HepG2 (cell line): ENCODE data around the gene PPM1M. TPM values are rescaled to one million over a fixed set of nuclear protein-coding genes. Genes with fewer than 3 reads are reported as not detected.

Source experiments
- BCL6 ChIP-seq: IDR thresholded peaks from 2 replicates; pipeline ENCODE4 v1.6.1; 2016; ENCODE audit warnings: missing genetic modification reagents, missing compliant biosample characterization
- ETV5 ChIP-seq: IDR thresholded peaks from 2 replicates; pipeline ENCODE4 v1.6.1; 2018; ENCODE audit warnings: missing biosample characterization, missing genetic modification reagents, inconsistent platforms, borderline replicate concordance
- FOXK2 ChIP-seq: fragments of 450-650 bp; IDR thresholded peaks from 2 replicates; pipeline ENCODE4 v1.6.1; 2016
- GABPB1 ChIP-seq: IDR thresholded peaks from 2 replicates; pipeline ENCODE4 v1.6.1; 2016; ENCODE audit warnings: mild to moderate bottlenecking, missing genetic modification reagents, moderate library complexity, missing compliant biosample characterization
- HES4 ChIP-seq: sonication (generic); formaldehyde crosslinking; IDR thresholded peaks from 2 replicates; pipeline ENCODE4 v1.9.0; 2021; ENCODE audit warnings: mild to moderate bottlenecking, missing genetic modification reagents, borderline replicate concordance
- MEIS1 ChIP-seq: sonication (generic); formaldehyde crosslinking; IDR thresholded peaks from 2 replicates; pipeline ENCODE4 v1.9.0; 2021; ENCODE audit warnings: mild to moderate bottlenecking, missing genetic modification reagents, moderate library complexity, borderline replicate concordance
- NFE2L2 ChIP-seq: fragments of 150-350 bp; IDR thresholded peaks from 2 replicates; pipeline ENCODE4 v1.6.1; 2014; ENCODE audit warnings: low read length
- PITX1 ChIP-seq: sonication (generic); formaldehyde crosslinking; IDR thresholded peaks from 2 replicates; pipeline ENCODE4 v1.5.1; 2020; ENCODE audit warnings: mild to moderate bottlenecking, missing genetic modification reagents
- RERE ChIP-seq: IDR thresholded peaks from 2 replicates; pipeline ENCODE4 v1.6.1; 2016; ENCODE audit warnings: low read depth, missing genetic modification reagents, missing compliant biosample characterization
- REXO4 ChIP-seq: sonication (generic); formaldehyde crosslinking; IDR thresholded peaks from 2 replicates; pipeline ENCODE4 v1.8.0; 2022; ENCODE audit warnings: missing genetic modification reagents, mild to moderate bottlenecking, borderline replicate concordance
- SP4 ChIP-seq: sonication (generic); formaldehyde crosslinking; IDR thresholded peaks from 2 replicates; pipeline ENCODE4 v1.8.1; 2023; ENCODE audit warnings: mild to moderate bottlenecking, missing genetic modification reagents
- SRSF9 ChIP-seq: fragments of 200-400 bp; formaldehyde crosslinking; IDR thresholded peaks from 2 replicates; pipeline ENCODE4 v1.6.1; 2018; ENCODE audit warnings: borderline replicate concordance, mild to moderate bottlenecking, low read depth, low read length; ENCODE audit not compliant: insufficient read depth, poor library complexity, severe bottlenecking
- ZNF543 ChIP-seq: sonication (generic); formaldehyde crosslinking; IDR thresholded peaks from 2 replicates; pipeline ENCODE4 v1.4.0; 2020; ENCODE audit warnings: mild to moderate bottlenecking, missing genetic modification reagents
- ZNF570 ChIP-seq: sonication (generic); formaldehyde crosslinking; IDR thresholded peaks from 2 replicates; pipeline ENCODE4 v1.4.0; 2020; ENCODE audit warnings: mild to moderate bottlenecking, missing genetic modification reagents, borderline replicate concordance
- ZNF746 ChIP-seq: sonication (generic); formaldehyde crosslinking; IDR thresholded peaks from 2 replicates; pipeline ENCODE4 v1.8.0; 2022; ENCODE audit warnings: mild to moderate bottlenecking, missing genetic modification reagents
- polyA plus RNA-seq, 8 experiments: library from polyadenylated mRNA; depleted of rRNA in 3 of 8; stranded (reverse) in 7 of 8; unstranded in 1 of 8; fragments of >200 nt; fragmentation: Illumina TruSeq in 4 of 8; extraction: Trizol in 4 of 8; gene quantifications; 2 replicates each; pipeline versions ENCODE4 v1.2.1 to v1.2.3, GENCODE V29; 2011 to 2016; ENCODE audit warnings: low read depth in 4 of 8, missing spikeins in 1 of 8, mixed read lengths in 1 of 8; ENCODE audit not compliant: insufficient read depth in 1 of 8
- total RNA-seq, 5 experiments: library from RNA; depleted of rRNA; stranded (reverse); fragments of >200 nt; fragmentation: Illumina TruSeq; extraction: Trizol; gene quantifications; 2 replicates each; pipeline ENCODE4 v1.2.3, GENCODE V29; 2016; ENCODE audit warnings: low read depth in 1 of 5
- TF ChIP-seq, protein P1 (sequence below): sonication (generic); formaldehyde crosslinking; IDR thresholded peaks from 2 replicates; pipeline ENCODE4 v1.5.0; 2020; ENCODE audit warnings: mild to moderate bottlenecking, low read depth, missing genetic modification reagents, borderline replicate concordance
- TF ChIP-seq, protein P2 (sequence below): sonication (generic); formaldehyde crosslinking; IDR thresholded peaks from 2 replicates; pipeline ENCODE4 v1.5.0; 2020; ENCODE audit warnings: mild to moderate bottlenecking, missing genetic modification reagents
- TF ChIP-seq, protein P3 (sequence below): sonication (generic); formaldehyde crosslinking; IDR thresholded peaks from 2 replicates; pipeline ENCODE4 v1.8.0; 2022; ENCODE audit warnings: missing genetic modification reagents, mild to moderate bottlenecking, moderate library complexity, borderline replicate concordance

The PPM1M gene
- total and polyA plus RNA-seq, 2 of the 13 experiments (the other 11 are each of a cell fraction or from before 2014, with no cell fraction given), result 2.5 to 5.9 TPM

- TF ChIP-seq GABPB1 (CRISPR knock-in tag) (peak; percentile 75; the same call in 1 of the 2 replicates), ZNF570 (CRISPR knock-in tag) (0 out of 2 replicates have a peak, but pooled peaks have one; percentile 67), ZNF746 (CRISPR knock-in tag) (0 out of 2 replicates have a peak, but pooled peaks have one; percentile 53), RERE (no peak), HES4 (CRISPR knock-in tag) (peak; percentile 74; the same call in 1 of the 2 replicates), SP4 (CRISPR knock-in tag) (peak; percentile 84), NFE2L2 (no peak), BCL6 (CRISPR knock-in tag) (0 out of 2 replicates have a peak, but pooled peaks have one; percentile 20), PITX1 (no peak), MEIS1 (CRISPR knock-in tag) (peak; percentile 74; the same call in 1 of the 2 replicates), SRSF9 (no peak), ETV5 (no peak; the same call in 1 of the 2 replicates), FOXK2 (no peak), ZNF543 (CRISPR knock-in tag) (peak; percentile 94), REXO4 (CRISPR knock-in tag) (no peak)
- TF ChIP-seq, protein P1, sequence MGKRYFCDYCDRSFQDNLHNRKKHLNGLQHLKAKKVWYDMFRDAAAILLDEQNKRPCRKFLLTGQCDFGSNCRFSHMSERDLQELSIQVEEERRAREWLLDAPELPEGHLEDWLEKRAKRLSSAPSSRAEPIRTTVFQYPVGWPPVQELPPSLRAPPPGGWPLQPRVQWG (CRISPR knock-in tag), result no peak
- TF ChIP-seq, protein P2, sequence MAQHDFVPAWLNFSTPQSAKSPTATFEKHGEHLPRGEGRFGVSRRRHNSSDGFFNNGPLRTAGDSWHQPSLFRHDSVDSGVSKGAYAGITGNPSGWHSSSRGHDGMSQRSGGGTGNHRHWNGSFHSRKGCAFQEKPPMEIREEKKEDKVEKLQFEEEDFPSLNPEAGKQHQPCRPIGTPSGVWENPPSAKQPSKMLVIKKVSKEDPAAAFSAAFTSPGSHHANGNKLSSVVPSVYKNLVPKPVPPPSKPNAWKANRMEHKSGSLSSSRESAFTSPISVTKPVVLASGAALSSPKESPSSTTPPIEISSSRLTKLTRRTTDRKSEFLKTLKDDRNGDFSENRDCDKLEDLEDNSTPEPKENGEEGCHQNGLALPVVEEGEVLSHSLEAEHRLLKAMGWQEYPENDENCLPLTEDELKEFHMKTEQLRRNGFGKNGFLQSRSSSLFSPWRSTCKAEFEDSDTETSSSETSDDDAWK (CRISPR knock-in tag), result no peak
- TF ChIP-seq, protein P3, sequence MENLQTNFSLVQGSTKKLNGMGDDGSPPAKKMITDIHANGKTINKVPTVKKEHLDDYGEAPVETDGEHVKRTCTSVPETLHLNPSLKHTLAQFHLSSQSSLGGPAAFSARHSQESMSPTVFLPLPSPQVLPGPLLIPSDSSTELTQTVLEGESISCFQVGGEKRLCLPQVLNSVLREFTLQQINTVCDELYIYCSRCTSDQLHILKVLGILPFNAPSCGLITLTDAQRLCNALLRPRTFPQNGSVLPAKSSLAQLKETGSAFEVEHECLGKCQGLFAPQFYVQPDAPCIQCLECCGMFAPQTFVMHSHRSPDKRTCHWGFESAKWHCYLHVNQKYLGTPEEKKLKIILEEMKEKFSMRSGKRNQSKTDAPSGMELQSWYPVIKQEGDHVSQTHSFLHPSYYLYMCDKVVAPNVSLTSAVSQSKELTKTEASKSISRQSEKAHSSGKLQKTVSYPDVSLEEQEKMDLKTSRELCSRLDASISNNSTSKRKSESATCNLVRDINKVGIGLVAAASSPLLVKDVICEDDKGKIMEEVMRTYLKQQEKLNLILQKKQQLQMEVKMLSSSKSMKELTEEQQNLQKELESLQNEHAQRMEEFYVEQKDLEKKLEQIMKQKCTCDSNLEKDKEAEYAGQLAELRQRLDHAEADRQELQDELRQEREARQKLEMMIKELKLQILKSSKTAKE (CRISPR knock-in tag), result no peak
Measured at GRCh38 chr3:52197842-52198625, 47.5 kb upstream of the PPM1M start, which contains the start of gene ALAS1 (continued).
